PC-9 (cell line): ENCODE data around the gene LRRC4C. TPM values are rescaled to one million over a fixed set of nuclear protein-coding genes. Genes with fewer than 3 reads are reported as not detected.

Experiments used
- BruUV-seq: library from RNA; stranded (reverse); fragments of 400-500 nt; replicated peaks from 2 replicates; lab custom pipeline; 2021; lab: Mats Ljungman, UMichigan
- CTCF ChIA-PET: fragments of 300-600 bp; sonication (Branson Sonifier 250); formaldehyde crosslinking; loops from one replicate; lab custom pipeline; 2022; ENCODE audit warnings: antibody characterized with exemption; lab: Charles Lee
- POLR2A ChIA-PET: fragments of 300-600 bp; sonication (Branson Sonifier 250); formaldehyde crosslinking; loops from one replicate; lab custom pipeline; 2022; ENCODE audit warnings: antibody characterized with exemption; ENCODE audit not compliant: unreplicated experiment; lab: Charles Lee
- DNase-seq, 2 experiments: peaks; one replicate each; pipeline versions ENCODE4 v3.0.0 to v3.0.0-alpha.2; 2015 to 2022; ENCODE audit warnings: mixed read lengths in 1 of 2
- H2AFZ ChIP-seq: fragments of 200-600 bp; sonication (generic); 2 replicates; pipeline ENCODE4 v1.8.1; 2017; ENCODE audit warnings: antibody characterized with exemption
- H3F3A ChIP-seq: fragments of 200-600 bp; sonication (generic); 2 replicates; pipeline ENCODE4 v1.8.1; 2017; ENCODE audit warnings: antibody characterized with exemption, mild to moderate bottlenecking, low read depth; ENCODE audit not compliant: insufficient read depth
- H3K27ac ChIP-seq: fragments of 200-600 bp; sonication (generic); 2 replicates; pipeline ENCODE4 v1.6.1; 2016; ENCODE audit warnings: mixed run types
- H3K27me3 ChIP-seq: fragments of 200-600 bp; sonication (generic); 2 replicates; pipeline ENCODE4 v1.6.1; 2016; ENCODE audit warnings: low read depth, mixed run types; ENCODE audit not compliant: insufficient read depth
- H3K36me3 ChIP-seq: fragments of 200-600 bp; sonication (generic); 2 replicates; pipeline ENCODE4 v1.6.1; 2016; ENCODE audit warnings: low read depth, mixed run types
- H3K4me1 ChIP-seq: fragments of 200-600 bp; sonication (generic); replicated peaks from 2 replicates; pipeline ENCODE4 v1.6.1; 2016; ENCODE audit warnings: mixed run types; ENCODE audit not compliant: insufficient read depth
- H3K4me2 ChIP-seq: fragments of 200-600 bp; sonication (generic); 2 replicates; pipeline ENCODE4 v1.6.1; 2017; ENCODE audit warnings: mixed run types
- H3K4me3 ChIP-seq: fragments of 200-600 bp; sonication (generic); 2 replicates; pipeline ENCODE4 v1.6.1; 2016; ENCODE audit warnings: mixed run types
- H3K79me2 ChIP-seq: fragments of 200-600 bp; sonication (generic); 2 replicates; pipeline ENCODE4 v1.6.1; 2017; ENCODE audit warnings: low read depth, mixed run types
- H3K9me2 ChIP-seq: fragments of 200-600 bp; sonication (generic); 2 replicates; pipeline ENCODE4 v1.8.1; 2017; ENCODE audit warnings: mild to moderate bottlenecking; ENCODE audit not compliant: insufficient read depth
- H3K9me3 ChIP-seq: fragments of 200-600 bp; sonication (generic); 2 replicates; pipeline ENCODE4 v1.8.1; 2016; ENCODE audit warnings: low read depth; ENCODE audit not compliant: insufficient read depth
- H4K20me1 ChIP-seq: fragments of 200-600 bp; sonication (generic); 2 replicates; pipeline ENCODE4 v1.8.1; 2017; ENCODE audit not compliant: insufficient read depth
- CTCF ChIP-seq: fragments of 200-600 bp; sonication (generic); conservative IDR thresholded peaks from 2 replicates; pipeline ENCODE4 v1.6.1; 2017; ENCODE audit warnings: mixed run types, antibody characterized with exemption, mild to moderate bottlenecking, moderate library complexity
- EZH2 ChIP-seq: fragments of 200-600 bp; sonication (generic); IDR thresholded peaks from 2 replicates; pipeline ENCODE4 v1.8.0; 2017; ENCODE audit warnings: antibody characterized with exemption, low read depth
- intact Hi-C: fragments of 100-400 bp; cut with micrococcal nuclease; formaldehyde crosslinking; loops from one replicate; pipeline ENCODE4 v1.10.0; 2022; ENCODE audit not compliant: unreplicated experiment
- total RNA-seq: library from RNA; stranded (reverse); gene quantifications from 2 replicates; pipeline ENCODE4 v1.2.3, GENCODE V29; 2021

The LRRC4C gene
- total RNA-seq, 1 experiment from 2014 or later = not detected

- Histone ChIP-seq H4K20me1 (no peaks in the 10 kb centered on the region; the same call in 1 of the 2 replicates), H3K9me2 (no peaks in the 10 kb centered on the region), H2AFZ (no peak overlapping the region), H3K27ac (no peak overlapping the region), H3K36me3 (no peaks in the 10 kb centered on the region), H3F3A (no peaks in the 10 kb centered on the region), H3K9me3 (no peaks in the 10 kb centered on the region), H3K4me2 (no peak overlapping the region), H3K4me1 (no peaks in the 10 kb centered on the region), H3K79me2 (no peaks in the 10 kb centered on the region), H3K27me3 (no peaks in the 10 kb centered on the region), H3K4me3 (no peak overlapping the region)
- intact Hi-C loops = no loop called here
- CTCF ChIA-PET = no interaction called here
- no peak for TF ChIP-seq EZH2
- TF ChIP-seq CTCF = no peak
- POLR2A ChIA-PET = no interaction called here
- BruUV-seq = no TSS peak
- DNase-seq = no peak
Measured at GRCh38 chr11:40683010-40683409, 776.4 kb downstream of the LRRC4C start.

DNA sequence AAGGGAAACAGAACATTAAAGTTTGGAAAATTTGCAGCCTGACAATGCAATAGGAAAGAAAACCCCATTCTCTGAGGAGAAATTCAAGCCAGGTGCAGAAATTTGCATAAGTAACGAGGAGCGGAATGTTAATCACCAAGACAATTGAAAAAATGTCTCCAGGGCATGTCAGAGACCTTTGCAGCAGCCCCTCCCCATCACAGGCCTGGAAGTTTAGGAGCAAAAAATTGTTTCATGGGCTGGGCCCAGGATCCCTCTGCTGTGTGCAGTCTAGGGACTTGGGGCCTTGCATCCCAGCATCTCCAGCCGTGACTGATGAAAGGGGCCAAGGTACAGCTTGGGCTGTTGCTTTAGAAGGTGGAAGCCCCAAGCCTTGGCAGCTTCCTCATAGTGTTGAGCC is 780.2 kb downstream of the LRRC4C start:
- H2AFZ ChIP-seq = no peak overlapping the region
- ChIA-PET CTCF (no interaction called here), POLR2A (no interaction called here)
- H3K4me1 ChIP-seq = no peaks in the 10 kb centered on the region
- TF ChIP-seq CTCF (no peak), EZH2 (no peak)
- H3K27me3 ChIP-seq = no peaks in the 10 kb centered on the region
- H3K79me2 ChIP-seq = no peaks in the 10 kb centered on the region
- no peaks in the 10 kb centered on the region for H3K9me3 ChIP-seq
- H3K4me3 ChIP-seq = no peak overlapping the region
- no TSS peak for BruUV-seq
- H4K20me1 ChIP-seq = no peaks in the 10 kb centered on the region
- DNase-seq = no peak
- H3F3A ChIP-seq = no peaks in the 10 kb centered on the region
- H3K9me2 ChIP-seq = no peaks in the 10 kb centered on the region
- intact Hi-C loops = no loop called here
- no peak overlapping the region for H3K27ac ChIP-seq
- H3K4me2 ChIP-seq = no peak overlapping the region
- H3K36me3 ChIP-seq = no peaks in the 10 kb centered on the region

DNA sequence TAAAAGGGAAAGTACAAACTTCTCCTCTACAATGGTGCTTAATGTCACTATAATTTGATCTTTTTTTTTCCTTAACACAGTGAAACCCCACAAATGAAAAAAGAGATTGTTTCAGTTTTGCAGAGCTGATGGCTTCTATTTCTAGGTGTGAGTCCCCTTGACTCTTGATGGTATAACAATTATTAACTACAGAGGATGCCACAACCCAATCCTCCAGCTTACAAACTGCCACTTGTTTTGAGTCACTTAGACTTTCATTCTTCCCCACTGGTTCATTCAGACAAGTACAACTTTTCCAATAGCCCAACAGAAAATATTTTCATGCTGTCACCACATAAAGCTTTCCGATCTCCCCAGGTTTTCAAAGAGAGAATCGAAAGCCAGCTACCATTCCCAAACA is 812.2 kb downstream of the LRRC4C start:
- no peaks in the 10 kb centered on the region for H3K9me2 ChIP-seq
- no peaks in the 10 kb centered on the region for H4K20me1 ChIP-seq
- no peaks in the 10 kb centered on the region for H3K27me3 ChIP-seq
- no peak overlapping the region for H3K4me3 ChIP-seq
- H3K4me2 ChIP-seq = no peak overlapping the region
- H3K9me3 ChIP-seq = no peaks in the 10 kb centered on the region
- no peaks in the 10 kb centered on the region for H3K36me3 ChIP-seq
- no peak for TF ChIP-seq EZH2
- TF ChIP-seq CTCF = no peak
- no TSS peak for BruUV-seq
- H3K27ac ChIP-seq = no peak overlapping the region
- H2AFZ ChIP-seq = no peak overlapping the region
- H3K79me2 ChIP-seq = no peaks in the 10 kb centered on the region
- CTCF ChIA-PET = no interaction called here
- H3K4me1 ChIP-seq = no peaks in the 10 kb centered on the region
- H3F3A ChIP-seq = no peaks in the 10 kb centered on the region
- no peak for DNase-seq
- POLR2A ChIA-PET = no interaction called here
- intact Hi-C loops = no loop called here
